PC-9 (cell line): ENCODE results near the gene ARNT2.

Experiments used
- CTCF ChIP-seq: fragments of 200-600 bp; sonication (generic); conservative IDR thresholded peaks from 2 replicates; pipeline ENCODE4 v1.6.1; 2017; ENCODE audit warnings: mixed run types, antibody characterized with exemption, mild to moderate bottlenecking, moderate library complexity
- EZH2 ChIP-seq: fragments of 200-600 bp; sonication (generic); IDR thresholded peaks from 2 replicates; pipeline ENCODE4 v1.8.0; 2017; ENCODE audit warnings: antibody characterized with exemption, low read depth

- TF ChIP-seq CTCF (no peak), EZH2 (no peak)
Measured at GRCh38 chr15:80558631-80559319, 154.6 kb downstream of the ARNT2 start.
